Activated naive CD8-positive, alpha-beta T cell treated with anti-CD3 and anti-CD28 coated beads for 36 hours (primary cell): ENCODE measurements around the gene LRIG1. TPM values are rescaled to one million over a fixed set of nuclear protein-coding genes. Genes with fewer than 3 reads are reported as not detected.

ENCODE experiments used
- DNase-seq: peaks from one replicate; pipeline ENCODE4 v3.0.0; 2021
- H3K27ac Mint-ChIP-seq: one replicate; pipeline ENCODE4 v1.8.0; 2022; ENCODE audit warnings: mild to moderate bottlenecking, moderate library complexity, mixed read lengths
- H3K27me3 Mint-ChIP-seq: one replicate; pipeline ENCODE4 v1.8.0; 2022; ENCODE audit warnings: mild to moderate bottlenecking, mixed read lengths
- H3K36me3 Mint-ChIP-seq: one replicate; pipeline ENCODE4 v1.8.0; 2021; ENCODE audit warnings: mild to moderate bottlenecking, mixed read lengths
- H3K4me1 Mint-ChIP-seq: one replicate; pipeline ENCODE4 v1.8.0; 2021; ENCODE audit warnings: mixed read lengths
- H3K4me3 Mint-ChIP-seq: one replicate; pipeline ENCODE4 v1.8.0; 2022; ENCODE audit warnings: mild to moderate bottlenecking, moderate library complexity, mixed read lengths
- H3K9me3 Mint-ChIP-seq: one replicate; pipeline ENCODE4 v1.8.0; 2022; ENCODE audit warnings: mixed read lengths
- total RNA-seq, 2 experiments: library from RNA; stranded (reverse); gene quantifications; one replicate each; pipeline ENCODE4 v1.2.3, GENCODE V29; 2021

LRIG1 gene
- total RNA-seq, 2 experiments from 2014 or later, result 8.2 to 8.5 TPM

GRCh38 chr3:66383998-66384745, 116.7 kb downstream of the LRIG1 start:
- Mint-ChIP-seq H3K27ac (no peak overlapping the region), H3K4me1 (peaks cover 4% of the 10 kb centered on the region), H3K4me3 (no peak overlapping the region), H3K36me3 (peaks cover 91% of the 10 kb centered on the region), H3K9me3 (peaks cover 20% of the 10 kb centered on the region), H3K27me3 (no peaks in the 10 kb centered on the region)
- DNase-seq, result no peak

- no peak for DNase-seq
- no peak overlapping the region for H3K4me3 Mint-ChIP-seq
- H3K36me3 Mint-ChIP-seq, result peaks cover 95% of the 10 kb centered on the region
- peaks cover 5% of the 10 kb centered on the region for H3K4me1 Mint-ChIP-seq
- H3K27me3 Mint-ChIP-seq, result no peaks in the 10 kb centered on the region
- H3K9me3 Mint-ChIP-seq, result peaks cover 13% of the 10 kb centered on the region
- no peak overlapping the region for H3K27ac Mint-ChIP-seq
Measured at GRCh38 chr3:66383023-66383422, 117.8 kb downstream of the LRIG1 start.

GRCh38 chr3:66382142-66382541, 118.7 kb downstream of the LRIG1 start:
- no peak overlapping the region for H3K27ac Mint-ChIP-seq
- no peaks in the 10 kb centered on the region for H3K27me3 Mint-ChIP-seq
- peaks cover 95% of the 10 kb centered on the region for H3K36me3 Mint-ChIP-seq
- H3K9me3 Mint-ChIP-seq, result peaks cover 11% of the 10 kb centered on the region
- DNase-seq, result no peak
- no peak overlapping the region for H3K4me3 Mint-ChIP-seq
- H3K4me1 Mint-ChIP-seq, result peaks cover 5% of the 10 kb centered on the region

- no peak for DNase-seq
- peaks cover 5% of the 10 kb centered on the region for H3K4me1 Mint-ChIP-seq
- peaks cover 90% of the 10 kb centered on the region for H3K36me3 Mint-ChIP-seq
- no peak overlapping the region for H3K4me3 Mint-ChIP-seq
- no peak overlapping the region for H3K27ac Mint-ChIP-seq
- H3K9me3 Mint-ChIP-seq, result peaks cover 6% of the 10 kb centered on the region
- H3K27me3 Mint-ChIP-seq, result no peaks in the 10 kb centered on the region
Measured at GRCh38 chr3:66381626-66382025, 119.2 kb downstream of the LRIG1 start.

- no peak overlapping the region for H3K4me3 Mint-ChIP-seq
Measured at GRCh38 chr3:66380200-66380932, 120.5 kb downstream of the LRIG1 start.

GRCh38 chr3:66379565-66379964, 121.3 kb downstream of the LRIG1 start:
- no peaks in the 10 kb centered on the region for H3K27me3 Mint-ChIP-seq
- H3K27ac Mint-ChIP-seq, result no peak overlapping the region
- peaks cover 2% of the 10 kb centered on the region for H3K4me1 Mint-ChIP-seq
- no peak overlapping the region for H3K4me3 Mint-ChIP-seq
- H3K36me3 Mint-ChIP-seq, result peaks cover 69% of the 10 kb centered on the region
- DNase-seq, result no peak
- peaks cover 3% of the 10 kb centered on the region for H3K9me3 Mint-ChIP-seq

More at GRCh38 chr3:66380200-66380932, 120.5 kb downstream of the LRIG1 start:
- Mint-ChIP-seq H3K27me3 (no peaks in the 10 kb centered on the region), H3K9me3 (peaks cover 3% of the 10 kb centered on the region), H3K36me3 (peaks cover 77% of the 10 kb centered on the region), H3K4me1 (peaks cover 2% of the 10 kb centered on the region), H3K27ac (no peak overlapping the region)
- no peak for DNase-seq

GRCh38 chr3:66378256-66378655, 122.6 kb downstream of the LRIG1 start:
- Mint-ChIP-seq H3K4me3 (no peak overlapping the region), H3K36me3 (peaks cover 56% of the 10 kb centered on the region), H3K9me3 (no peaks in the 10 kb centered on the region), H3K4me1 (peaks cover 2% of the 10 kb centered on the region), H3K27ac (peak overlapping the region; percentile 68), H3K27me3 (no peaks in the 10 kb centered on the region)
- DNase-seq, result no peak

GRCh38 chr3:66377800-66378199, 123.0 kb downstream of the LRIG1 start:
- Mint-ChIP-seq H3K4me3 (no peak overlapping the region), H3K36me3 (peaks cover 51% of the 10 kb centered on the region), H3K27ac (peak overlapping the region; percentile 68), H3K4me1 (peaks cover 2% of the 10 kb centered on the region), H3K27me3 (no peaks in the 10 kb centered on the region), H3K9me3 (no peaks in the 10 kb centered on the region)
- DNase-seq, result no peak

GRCh38 chr3:66376568-66376967, 124.3 kb downstream of the LRIG1 start:
- peaks cover 4% of the 10 kb centered on the region for H3K4me1 Mint-ChIP-seq
- no peaks in the 10 kb centered on the region for H3K27me3 Mint-ChIP-seq
- H3K9me3 Mint-ChIP-seq, result no peaks in the 10 kb centered on the region
- H3K27ac Mint-ChIP-seq, result no peak overlapping the region
- peaks cover 40% of the 10 kb centered on the region for H3K36me3 Mint-ChIP-seq
- no peak overlapping the region for H3K4me3 Mint-ChIP-seq
- no peak for DNase-seq

GRCh38 chr3:66372681-66373350, 128.0 kb downstream of the LRIG1 start:
- Mint-ChIP-seq H3K27me3 (no peaks in the 10 kb centered on the region), H3K4me3 (no peak overlapping the region), H3K9me3 (no peaks in the 10 kb centered on the region), H3K36me3 (peaks cover 10% of the 10 kb centered on the region), H3K4me1 (peaks cover 2% of the 10 kb centered on the region), H3K27ac (no peak overlapping the region)
- DNase-seq, result no peak

GRCh38 chr3:66371432-66371831, 129.4 kb downstream of the LRIG1 start:
- no peaks in the 10 kb centered on the region for H3K27me3 Mint-ChIP-seq
- H3K4me3 Mint-ChIP-seq, result no peak overlapping the region
- H3K27ac Mint-ChIP-seq, result no peak overlapping the region
- H3K36me3 Mint-ChIP-seq, result peaks cover 7% of the 10 kb centered on the region
- no peaks in the 10 kb centered on the region for H3K9me3 Mint-ChIP-seq
- no peak for DNase-seq
- peaks cover 2% of the 10 kb centered on the region for H3K4me1 Mint-ChIP-seq

- no peaks in the 10 kb centered on the region for H3K9me3 Mint-ChIP-seq
- peaks cover 7% of the 10 kb centered on the region for H3K36me3 Mint-ChIP-seq
- no peak overlapping the region for H3K27ac Mint-ChIP-seq
- no peaks in the 10 kb centered on the region for H3K27me3 Mint-ChIP-seq
- no peak overlapping the region for H3K4me3 Mint-ChIP-seq
- no peak for DNase-seq
- peaks cover 2% of the 10 kb centered on the region for H3K4me1 Mint-ChIP-seq
Measured at GRCh38 chr3:66370179-66370578, 130.6 kb downstream of the LRIG1 start.

- Mint-ChIP-seq H3K9me3 (no peaks in the 10 kb centered on the region), H3K4me3 (no peak overlapping the region), H3K36me3 (peaks cover 7% of the 10 kb centered on the region), H3K4me1 (peaks cover 2% of the 10 kb centered on the region), H3K27ac (no peak overlapping the region), H3K27me3 (no peaks in the 10 kb centered on the region)
- no peak for DNase-seq
Measured at GRCh38 chr3:66367979-66368378, 132.8 kb downstream of the LRIG1 start.

GRCh38 chr3:66366747-66367146, 134.1 kb downstream of the LRIG1 start:
- H3K36me3 Mint-ChIP-seq, result peaks cover 8% of the 10 kb centered on the region
- H3K4me3 Mint-ChIP-seq, result no peak overlapping the region
- no peaks in the 10 kb centered on the region for H3K4me1 Mint-ChIP-seq
- H3K27ac Mint-ChIP-seq, result no peak overlapping the region
- H3K9me3 Mint-ChIP-seq, result no peaks in the 10 kb centered on the region
- DNase-seq, result no peak
- H3K27me3 Mint-ChIP-seq, result no peaks in the 10 kb centered on the region

- Mint-ChIP-seq H3K4me1 (no peaks in the 10 kb centered on the region), H3K9me3 (no peaks in the 10 kb centered on the region), H3K27ac (no peak overlapping the region), H3K36me3 (peaks cover 4% of the 10 kb centered on the region), H3K27me3 (no peaks in the 10 kb centered on the region), H3K4me3 (no peak overlapping the region)
- no peak for DNase-seq
Measured at GRCh38 chr3:66365080-66365479, 135.7 kb downstream of the LRIG1 start.
